ENCODE results near the gene MEP1A. TPM values are rescaled to one million over a fixed set of nuclear protein-coding genes. Genes with fewer than 3 reads are reported as not detected.

MEP1A gene
- total RNA-seq, 1 donor from 2014 or later = not detected

DNA sequence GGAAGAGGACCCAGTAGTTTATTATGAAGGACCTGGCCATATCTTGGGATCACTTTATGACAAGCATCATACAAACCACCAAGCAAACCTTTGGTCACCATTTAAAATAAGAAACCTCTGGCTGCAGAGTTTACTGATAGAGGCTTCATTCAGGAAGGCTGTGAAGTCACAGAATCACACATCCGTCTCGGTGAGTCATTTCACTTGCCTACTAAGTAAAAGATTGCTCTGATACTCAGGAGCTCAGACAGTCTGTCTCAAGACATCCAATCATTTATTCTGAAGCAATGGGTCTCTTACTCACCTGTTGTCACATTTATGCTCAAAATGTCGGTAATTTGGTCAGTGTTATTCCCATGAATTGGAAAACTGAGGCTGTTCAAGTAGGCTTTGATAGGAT, 94.8 kb downstream of the MEP1A start:
- intact Hi-C loops (cut with DNase I) = no loop called here
- no peak overlapping the region for H3K4me3 ChIP-seq
- H3K9me3 ChIP-seq = no peaks in the 10 kb centered on the region
- no peak for DNase-seq
- peaks cover 57% of the 10 kb centered on the region for H3K36me3 ChIP-seq
- no peak for ATAC-seq
- no peaks in the 10 kb centered on the region for H3K27me3 ChIP-seq
- H3K27ac ChIP-seq = no peak overlapping the region
- peaks cover 3% of the 10 kb centered on the region for H3K4me1 ChIP-seq
- TF ChIP-seq, protein P1, sequence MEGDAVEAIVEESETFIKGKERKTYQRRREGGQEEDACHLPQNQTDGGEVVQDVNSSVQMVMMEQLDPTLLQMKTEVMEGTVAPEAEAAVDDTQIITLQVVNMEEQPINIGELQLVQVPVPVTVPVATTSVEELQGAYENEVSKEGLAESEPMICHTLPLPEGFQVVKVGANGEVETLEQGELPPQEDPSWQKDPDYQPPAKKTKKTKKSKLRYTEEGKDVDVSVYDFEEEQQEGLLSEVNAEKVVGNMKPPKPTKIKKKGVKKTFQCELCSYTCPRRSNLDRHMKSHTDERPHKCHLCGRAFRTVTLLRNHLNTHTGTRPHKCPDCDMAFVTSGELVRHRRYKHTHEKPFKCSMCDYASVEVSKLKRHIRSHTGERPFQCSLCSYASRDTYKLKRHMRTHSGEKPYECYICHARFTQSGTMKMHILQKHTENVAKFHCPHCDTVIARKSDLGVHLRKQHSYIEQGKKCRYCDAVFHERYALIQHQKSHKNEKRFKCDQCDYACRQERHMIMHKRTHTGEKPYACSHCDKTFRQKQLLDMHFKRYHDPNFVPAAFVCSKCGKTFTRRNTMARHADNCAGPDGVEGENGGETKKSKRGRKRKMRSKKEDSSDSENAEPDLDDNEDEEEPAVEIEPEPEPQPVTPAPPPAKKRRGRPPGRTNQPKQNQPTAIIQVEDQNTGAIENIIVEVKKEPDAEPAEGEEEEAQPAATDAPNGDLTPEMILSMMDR (IDR thresholded peaks at IDR 0.05) = no peak

DNA sequence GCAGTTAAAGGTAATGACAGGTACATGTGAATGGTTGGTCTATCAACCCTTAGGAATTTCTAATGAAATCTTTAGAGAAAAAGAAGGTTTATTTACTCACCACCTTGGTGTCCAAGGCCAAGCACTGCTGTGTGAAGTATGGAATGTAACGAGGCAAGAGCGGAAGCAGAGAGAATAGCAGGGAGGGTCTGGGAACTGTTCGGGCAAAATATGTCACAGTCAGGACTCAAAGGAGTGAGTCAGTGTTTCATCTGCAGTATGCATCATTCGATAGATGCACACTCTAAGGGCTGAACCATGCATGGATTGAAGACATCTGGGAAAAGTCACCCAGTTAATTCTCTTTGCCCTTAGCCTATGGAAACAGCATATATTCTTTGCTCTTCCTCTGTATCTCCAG, 95.4 kb downstream of the MEP1A start:
- Histone ChIP-seq H3K9me3 (no peaks in the 10 kb centered on the region), H3K4me3 (no peak overlapping the region), H3K27me3 (no peaks in the 10 kb centered on the region), H3K27ac (no peak overlapping the region), H3K36me3 (peaks cover 52% of the 10 kb centered on the region), H3K4me1 (peaks cover 5% of the 10 kb centered on the region)
- TF ChIP-seq, protein P1 (IDR thresholded peaks at IDR 0.05) = no peak
- DNase-seq (no peak), ATAC-seq (no peak)
- intact Hi-C loops (cut with DNase I) = no loop called here

Other genes with a start within 250 kb of the MEP1A start
- 7.8 TPM for gene CYP39A1, start 140.6 kb upstream of the MEP1A start, total RNA-seq
- gene SLC25A27, start 140.4 kb upstream of the MEP1A start, total RNA-seq = 17.8 TPM
- 1.0 TPM for gene TDRD6, start 105.5 kb upstream of the MEP1A start, total RNA-seq
- 38.8 TPM for gene PLA2G7, start 58.0 kb upstream of the MEP1A start, total RNA-seq
- gene ANKRD66, start 46.5 kb upstream of the MEP1A start, total RNA-seq = not detected
- gene ADGRF5, start 128.5 kb downstream of the MEP1A start, total RNA-seq = 283 TPM
- gene ADGRF1, start 248.9 kb downstream of the MEP1A start, total RNA-seq = 12.9 TPM